PC-9 (cell line): ENCODE data around the gene SLC30A7. TPM values are rescaled to one million over a fixed set of nuclear protein-coding genes. Genes with fewer than 3 reads are reported as not detected.

ENCODE experiments used
- BruUV-seq: library from RNA; stranded (reverse); fragments of 400-500 nt; replicated peaks from 2 replicates; lab custom pipeline; 2021; lab: Mats Ljungman, UMichigan
- CTCF ChIA-PET: fragments of 300-600 bp; sonication (Branson Sonifier 250); formaldehyde crosslinking; loops from one replicate; lab custom pipeline; 2022; ENCODE audit warnings: antibody characterized with exemption; lab: Charles Lee
- POLR2A ChIA-PET: fragments of 300-600 bp; sonication (Branson Sonifier 250); formaldehyde crosslinking; loops from one replicate; lab custom pipeline; 2022; ENCODE audit warnings: antibody characterized with exemption; ENCODE audit not compliant: unreplicated experiment; lab: Charles Lee
- DNase-seq, 2 experiments: peaks; one replicate each; pipeline versions ENCODE4 v3.0.0 to v3.0.0-alpha.2; 2015 to 2022; ENCODE audit warnings: mixed read lengths in 1 of 2
- H2AFZ ChIP-seq: fragments of 200-600 bp; sonication (generic); 2 replicates; pipeline ENCODE4 v1.8.1; 2017; ENCODE audit warnings: antibody characterized with exemption
- H3F3A ChIP-seq: fragments of 200-600 bp; sonication (generic); 2 replicates; pipeline ENCODE4 v1.8.1; 2017; ENCODE audit warnings: antibody characterized with exemption, mild to moderate bottlenecking, low read depth; ENCODE audit not compliant: insufficient read depth
- H3K27ac ChIP-seq: fragments of 200-600 bp; sonication (generic); 2 replicates; pipeline ENCODE4 v1.6.1; 2016; ENCODE audit warnings: mixed run types
- H3K27me3 ChIP-seq: fragments of 200-600 bp; sonication (generic); 2 replicates; pipeline ENCODE4 v1.6.1; 2016; ENCODE audit warnings: low read depth, mixed run types; ENCODE audit not compliant: insufficient read depth
- H3K36me3 ChIP-seq: fragments of 200-600 bp; sonication (generic); 2 replicates; pipeline ENCODE4 v1.6.1; 2016; ENCODE audit warnings: low read depth, mixed run types
- H3K4me1 ChIP-seq: fragments of 200-600 bp; sonication (generic); replicated peaks from 2 replicates; pipeline ENCODE4 v1.6.1; 2016; ENCODE audit warnings: mixed run types; ENCODE audit not compliant: insufficient read depth
- H3K4me2 ChIP-seq: fragments of 200-600 bp; sonication (generic); 2 replicates; pipeline ENCODE4 v1.6.1; 2017; ENCODE audit warnings: mixed run types
- H3K4me3 ChIP-seq: fragments of 200-600 bp; sonication (generic); 2 replicates; pipeline ENCODE4 v1.6.1; 2016; ENCODE audit warnings: mixed run types
- H3K79me2 ChIP-seq: fragments of 200-600 bp; sonication (generic); 2 replicates; pipeline ENCODE4 v1.6.1; 2017; ENCODE audit warnings: low read depth, mixed run types
- H3K9me2 ChIP-seq: fragments of 200-600 bp; sonication (generic); 2 replicates; pipeline ENCODE4 v1.8.1; 2017; ENCODE audit warnings: mild to moderate bottlenecking; ENCODE audit not compliant: insufficient read depth
- H3K9me3 ChIP-seq: fragments of 200-600 bp; sonication (generic); 2 replicates; pipeline ENCODE4 v1.8.1; 2016; ENCODE audit warnings: low read depth; ENCODE audit not compliant: insufficient read depth
- H4K20me1 ChIP-seq: fragments of 200-600 bp; sonication (generic); 2 replicates; pipeline ENCODE4 v1.8.1; 2017; ENCODE audit not compliant: insufficient read depth
- CTCF ChIP-seq: fragments of 200-600 bp; sonication (generic); conservative IDR thresholded peaks from 2 replicates; pipeline ENCODE4 v1.6.1; 2017; ENCODE audit warnings: mixed run types, antibody characterized with exemption, mild to moderate bottlenecking, moderate library complexity
- EZH2 ChIP-seq: fragments of 200-600 bp; sonication (generic); IDR thresholded peaks from 2 replicates; pipeline ENCODE4 v1.8.0; 2017; ENCODE audit warnings: antibody characterized with exemption, low read depth
- intact Hi-C: fragments of 100-400 bp; cut with micrococcal nuclease; formaldehyde crosslinking; loops from one replicate; pipeline ENCODE4 v1.10.0; 2022; ENCODE audit not compliant: unreplicated experiment
- total RNA-seq: library from RNA; stranded (reverse); gene quantifications from 2 replicates; pipeline ENCODE4 v1.2.3, GENCODE V29; 2021

Gene SLC30A7
- total RNA-seq, 1 experiment from 2014 or later: 27.4 TPM

DNA sequence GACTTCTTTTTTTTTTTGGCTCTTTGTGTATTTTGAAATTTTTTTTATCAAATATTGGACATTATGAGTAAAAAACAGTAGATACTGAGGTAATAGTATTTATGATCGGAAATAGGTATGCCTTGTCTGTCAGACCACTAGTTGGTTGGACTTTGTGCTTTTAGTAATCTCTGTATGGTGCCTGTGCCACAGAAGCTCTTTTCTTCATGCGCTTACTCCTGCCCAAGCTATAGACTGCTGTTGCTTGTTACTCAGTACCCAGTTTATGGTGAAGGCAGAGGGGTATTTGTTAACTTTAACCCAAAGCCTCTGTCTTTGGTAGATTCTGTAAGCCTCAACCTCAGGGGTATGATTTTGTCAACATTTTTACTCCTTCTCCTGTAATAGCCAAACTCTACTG, 8.6 kb downstream of the SLC30A7 start:
- Histone ChIP-seq H3K4me3 (no peak overlapping the region), H3K4me2 (no peak overlapping the region), H3K27me3 (no peaks in the 10 kb centered on the region), H4K20me1 (peaks cover 21% of the 10 kb centered on the region; the same call in 1 of the 2 replicates), H3K4me1 (no peaks in the 10 kb centered on the region), H3K79me2 (0 out of 2 replicates have a peak, but pooled peaks cover 3% of the 10 kb centered on the region), H3K9me2 (no peaks in the 10 kb centered on the region), H2AFZ (no peak overlapping the region), H3K27ac (no peak overlapping the region), H3K9me3 (no peaks in the 10 kb centered on the region), H3F3A (no peaks in the 10 kb centered on the region), H3K36me3 (peaks cover 55% of the 10 kb centered on the region)
- POLR2A ChIA-PET: no interaction called here
- no peak for TF ChIP-seq EZH2
- no peak for TF ChIP-seq CTCF
- CTCF ChIA-PET: no interaction called here
- no TSS peak for BruUV-seq
- intact Hi-C loops: no loop called here
- DNase-seq: no peak

GRCh38 chr1:100905181-100905580, 9.3 kb downstream of the SLC30A7 start:
- Histone ChIP-seq H3F3A (no peaks in the 10 kb centered on the region), H3K4me2 (no peak overlapping the region), H3K9me2 (no peaks in the 10 kb centered on the region), H3K4me3 (no peak overlapping the region), H3K27me3 (no peaks in the 10 kb centered on the region), H3K4me1 (no peaks in the 10 kb centered on the region), H3K79me2 (0 out of 2 replicates have a peak, but pooled peaks cover 3% of the 10 kb centered on the region), H3K27ac (no peak overlapping the region), H3K9me3 (no peaks in the 10 kb centered on the region), H3K36me3 (peaks cover 55% of the 10 kb centered on the region), H4K20me1 (peaks cover 22% of the 10 kb centered on the region; the same call in 1 of the 2 replicates), H2AFZ (no peak overlapping the region)
- intact Hi-C loops: no loop called here
- ChIA-PET CTCF (no interaction called here), POLR2A (no interaction called here)
- BruUV-seq: no TSS peak
- no peak for DNase-seq
- TF ChIP-seq EZH2 (no peak), CTCF (no peak)

DNA sequence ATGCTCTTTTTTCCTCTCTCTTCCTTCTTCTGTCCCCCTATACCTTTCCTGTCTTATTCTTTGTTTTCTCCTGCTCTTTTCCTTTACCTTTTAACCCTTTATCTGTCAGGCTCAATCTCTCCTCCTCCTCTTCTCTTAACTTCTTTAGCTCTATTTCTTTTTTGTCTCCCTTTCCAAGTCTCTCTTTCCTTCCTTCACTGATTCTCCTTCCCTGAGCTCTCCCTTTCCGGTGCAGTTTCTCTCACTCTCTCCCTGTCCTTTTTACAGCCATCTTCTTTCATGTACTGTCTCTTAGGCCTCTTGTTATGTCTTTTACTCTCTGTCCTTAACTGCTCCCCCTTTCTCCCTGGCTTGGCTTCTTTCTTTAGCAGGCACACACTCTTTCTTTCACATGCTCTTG, 12.0 kb downstream of the SLC30A7 start:
- CTCF ChIA-PET: no interaction called here
- no peak for TF ChIP-seq EZH2
- BruUV-seq: no TSS peak
- Histone ChIP-seq H3K4me1 (no peaks in the 10 kb centered on the region), H3K36me3 (peaks cover 66% of the 10 kb centered on the region), H3K4me2 (no peak overlapping the region), H3K4me3 (no peak overlapping the region), H3K27ac (no peak overlapping the region), H3K9me3 (no peaks in the 10 kb centered on the region), H4K20me1 (peaks cover 22% of the 10 kb centered on the region; the same call in 1 of the 2 replicates), H3K27me3 (no peaks in the 10 kb centered on the region), H2AFZ (no peak overlapping the region), H3K9me2 (no peaks in the 10 kb centered on the region), H3K79me2 (no peaks in the 10 kb centered on the region), H3F3A (no peaks in the 10 kb centered on the region; the same call in 1 of the 2 replicates)
- POLR2A ChIA-PET: no interaction called here
- intact Hi-C loops: no loop called here
- no peak for DNase-seq

DNA sequence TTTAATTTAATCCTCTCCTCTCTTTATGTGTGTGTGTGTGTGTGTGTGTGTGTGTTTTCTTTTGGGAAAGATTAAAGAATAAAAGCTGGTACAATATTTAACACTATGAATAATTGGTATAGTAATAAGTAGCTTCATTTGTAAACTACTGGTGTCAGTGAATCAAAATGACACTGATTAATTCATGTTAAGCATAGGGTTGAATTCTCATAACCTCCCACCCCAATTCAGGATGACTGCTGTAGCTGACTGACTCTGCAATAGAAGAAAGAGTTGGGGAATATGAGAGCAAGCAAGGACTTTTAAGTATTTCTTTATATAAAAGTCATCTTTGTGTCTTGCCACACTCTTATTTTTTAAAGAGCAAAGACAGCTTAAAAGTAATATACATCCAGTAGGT, 13.1 kb downstream of the SLC30A7 start:
- Histone ChIP-seq H3K79me2 (no peaks in the 10 kb centered on the region), H3K27me3 (no peaks in the 10 kb centered on the region), H3K9me3 (no peaks in the 10 kb centered on the region), H3K4me2 (no peak overlapping the region), H3K36me3 (peaks cover 69% of the 10 kb centered on the region), H3K9me2 (no peaks in the 10 kb centered on the region), H4K20me1 (peaks cover 22% of the 10 kb centered on the region; the same call in 1 of the 2 replicates), H3K27ac (no peak overlapping the region), H3F3A (peaks cover 1% of the 10 kb centered on the region; the same call in 1 of the 2 replicates), H3K4me3 (no peak overlapping the region), H2AFZ (no peak overlapping the region), H3K4me1 (no peaks in the 10 kb centered on the region)
- no TSS peak for BruUV-seq
- CTCF ChIA-PET: no interaction called here
- TF ChIP-seq CTCF (no peak), EZH2 (no peak)
- DNase-seq: no peak
- POLR2A ChIA-PET: interaction anchor here (0.5 kb wide), 1 partner anchor 31 kb away, joined by 24 read pairs; no protein-coding TSS in a partner anchor
- intact Hi-C loops: no loop called here
